KMS-11 (cell line): ENCODE data around the gene PLK2.

Experiments used
- H2AFZ ChIP-seq: fragments of 200-600 bp; sonication (generic); 2 replicates; pipeline ENCODE4 v1.6.1; 2016; ENCODE audit warnings: antibody characterized with exemption, mixed run types, low read depth
- H3K27ac ChIP-seq: fragments of 200-600 bp; sonication (generic); 2 replicates; pipeline ENCODE4 v1.6.1; 2016; ENCODE audit warnings: mild to moderate bottlenecking, mixed run types
- H3K27me3 ChIP-seq: fragments of 200-600 bp; sonication (generic); 2 replicates; pipeline ENCODE4 v1.6.1; 2017; ENCODE audit warnings: mild to moderate bottlenecking, low read depth, mixed run types, moderate library complexity; ENCODE audit not compliant: insufficient read depth
- H3K36me3 ChIP-seq: fragments of 200-600 bp; sonication (generic); 2 replicates; pipeline ENCODE4 v1.6.1; 2017; ENCODE audit warnings: mild to moderate bottlenecking, mixed run types; ENCODE audit not compliant: insufficient read depth
- H3K4me1 ChIP-seq: fragments of 200-600 bp; sonication (generic); 2 replicates; pipeline ENCODE4 v1.6.1; 2016; ENCODE audit warnings: mild to moderate bottlenecking, low read depth, mixed run types; ENCODE audit not compliant: poor library complexity, severe bottlenecking
- H3K4me2 ChIP-seq: fragments of 200-600 bp; sonication (generic); 2 replicates; pipeline ENCODE4 v1.7.0; 2016; ENCODE audit warnings: mild to moderate bottlenecking, mixed run types
- H3K4me3 ChIP-seq: fragments of 200-600 bp; sonication (generic); IDR thresholded peaks from 2 replicates; pipeline ENCODE4 v1.6.1; 2017; ENCODE audit warnings: low read depth, low read length, mixed read lengths; ENCODE audit not compliant: insufficient read depth
- H3K79me2 ChIP-seq: fragments of 200-600 bp; sonication (generic); 2 replicates; pipeline ENCODE4 v1.6.1; 2016; ENCODE audit warnings: low read depth, mixed run types; ENCODE audit not compliant: insufficient read depth
- H3K9ac ChIP-seq: fragments of 200-600 bp; sonication (generic); 2 replicates; pipeline ENCODE4 v1.6.1; 2016; ENCODE audit warnings: mild to moderate bottlenecking, mixed run types
- H4K20me1 ChIP-seq: fragments of 200-600 bp; sonication (generic); 2 replicates; pipeline ENCODE4 v1.6.1; 2016; ENCODE audit warnings: mild to moderate bottlenecking, mixed run types; ENCODE audit not compliant: insufficient read depth
- CTCF ChIP-seq: fragments of 200-600 bp; sonication (generic); conservative IDR thresholded peaks from 2 replicates; pipeline ENCODE4 v1.6.1; 2017; ENCODE audit warnings: low read depth, mild to moderate bottlenecking, antibody characterized with exemption, low read length, moderate library complexity, mixed read lengths

The PLK2 gene

DNA sequence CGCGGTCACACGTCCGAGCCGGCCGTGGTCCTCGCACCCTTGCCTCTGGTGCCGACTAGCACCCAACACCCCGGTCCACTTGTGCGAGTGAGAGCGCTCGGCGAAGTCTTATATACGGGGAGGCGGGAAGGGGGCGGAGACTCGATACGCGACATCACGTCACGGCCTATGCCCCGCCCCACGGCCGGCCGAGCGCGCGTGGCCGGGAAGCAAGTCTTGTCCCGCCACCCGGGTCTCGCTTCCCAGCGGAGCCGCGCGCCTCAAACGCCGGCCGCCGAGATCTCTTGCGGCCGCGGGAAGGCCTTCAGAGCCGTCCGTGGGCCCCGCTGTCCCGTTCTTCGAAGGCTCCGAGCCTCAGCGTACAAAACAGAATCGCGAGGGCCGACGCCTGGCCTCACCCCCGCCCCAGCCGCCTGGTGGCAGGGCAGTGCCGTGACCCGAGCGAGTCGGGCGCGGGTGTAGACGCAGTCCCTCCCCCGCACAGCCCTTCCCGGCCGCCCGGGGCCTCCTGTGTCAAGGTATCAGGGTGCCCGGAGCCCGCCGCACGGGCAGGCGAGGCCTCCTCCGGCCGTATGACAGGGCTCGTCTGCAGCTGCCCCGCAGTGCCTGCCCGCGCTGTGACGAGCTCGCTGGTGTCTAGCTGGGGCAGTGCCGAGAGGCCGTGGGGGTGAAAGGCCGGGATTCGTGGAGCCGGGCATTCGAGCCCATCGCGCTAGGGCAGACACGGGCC is at the start of gene PLK2:
TSS of gene PLK2 (minus strand) at position 85 of the 730 bp plus-strand sequence. CDS start 127 bp downstream, outside the sequence.
- Histone ChIP-seq H3K9ac (peak within 1 kb of the TSS; percentile 93), H4K20me1 (no peaks in the 10 kb centered on the region), H3K4me3 (no peak within 1 kb of the TSS), H3K4me1 (peaks cover 11% of the 10 kb centered on the region), H2AFZ (peak within 1 kb of the TSS; percentile 93), H3K36me3 (no peaks in the 10 kb centered on the region), H3K4me2 (peak within 1 kb of the TSS; percentile 56), H3K79me2 (no peaks in the 10 kb centered on the region), H3K27me3 (no peaks in the 10 kb centered on the region), H3K27ac (peak within 1 kb of the TSS; percentile 79)
- TF ChIP-seq CTCF, result no peak

- no peaks in the 10 kb centered on the region for H3K4me1 ChIP-seq
- H3K27me3 ChIP-seq, result no peaks in the 10 kb centered on the region
- H3K4me3 ChIP-seq, result no peak overlapping the region
- TF ChIP-seq CTCF, result no peak
- no peaks in the 10 kb centered on the region for H4K20me1 ChIP-seq
- no peak overlapping the region for H3K4me2 ChIP-seq
- H3K27ac ChIP-seq, result no peak overlapping the region
- H2AFZ ChIP-seq, result no peak overlapping the region
- no peak overlapping the region for H3K9ac ChIP-seq
- H3K36me3 ChIP-seq, result no peaks in the 10 kb centered on the region
- H3K79me2 ChIP-seq, result no peaks in the 10 kb centered on the region
These were observed 47.8 kb upstream of the PLK2 start for GRCh38 chr5:58507715-58508114.

- Histone ChIP-seq H3K27ac (no peak overlapping the region), H3K79me2 (no peaks in the 10 kb centered on the region), H4K20me1 (no peaks in the 10 kb centered on the region), H3K4me3 (no peak overlapping the region), H3K36me3 (no peaks in the 10 kb centered on the region), H3K9ac (no peak overlapping the region), H3K4me1 (no peaks in the 10 kb centered on the region), H3K4me2 (no peak overlapping the region), H2AFZ (no peak overlapping the region), H3K27me3 (no peaks in the 10 kb centered on the region)
- TF ChIP-seq CTCF, result no peak
These were observed 46.2 kb upstream of the PLK2 start for GRCh38 chr5:58505971-58506640.

- Histone ChIP-seq H3K9ac (no peak overlapping the region), H4K20me1 (no peaks in the 10 kb centered on the region), H3K36me3 (no peaks in the 10 kb centered on the region), H3K79me2 (no peaks in the 10 kb centered on the region), H3K27me3 (no peaks in the 10 kb centered on the region), H3K4me2 (no peak overlapping the region), H3K27ac (no peak overlapping the region), H2AFZ (no peak overlapping the region), H3K4me3 (no peak overlapping the region), H3K4me1 (no peaks in the 10 kb centered on the region)
- TF ChIP-seq CTCF, result no peak
These were observed 45.6 kb upstream of the PLK2 start for GRCh38 chr5:58505502-58505901.
